Eye (tissue), 1 donor: ENCODE results near the gene MPPED1.

ENCODE experiments used
- DNase-seq: peaks from one replicate; pipeline ENCODE4 v3.0.0-alpha.2; 2015

Gene MPPED1

GRCh38 chr22:43393132-43393843, 18.5 kb upstream of the MPPED1 start:
- DNase-seq = peak; percentile 77

- DNase-seq = no peak
Measured at GRCh38 chr22:43393844-43394474, 17.9 kb upstream of the MPPED1 start.

GRCh38 chr22:43395086-43395695, 16.6 kb upstream of the MPPED1 start:
- no peak for DNase-seq

- no peak for DNase-seq
Measured at GRCh38 chr22:43396321-43396933, 15.4 kb upstream of the MPPED1 start.

- no peak for DNase-seq
Measured at GRCh38 chr22:43396934-43397457, 14.8 kb upstream of the MPPED1 start.

- DNase-seq = no peak
Measured at GRCh38 chr22:43397766-43398165, 14.0 kb upstream of the MPPED1 start.

GRCh38 chr22:43398246-43398645, 13.6 kb upstream of the MPPED1 start:
- no peak for DNase-seq

- DNase-seq = no peak
Measured at GRCh38 chr22:43398910-43399309, 12.9 kb upstream of the MPPED1 start.

- no peak for DNase-seq
Measured at GRCh38 chr22:43399338-43399979, 12.4 kb upstream of the MPPED1 start.

- DNase-seq = no peak
Measured at GRCh38 chr22:43399980-43400358, 11.8 kb upstream of the MPPED1 start.

GRCh38 chr22:43400449-43400848, 11.4 kb upstream of the MPPED1 start:
- DNase-seq = no peak

GRCh38 chr22:43401233-43401632, 10.6 kb upstream of the MPPED1 start:
- no peak for DNase-seq

GRCh38 chr22:43401661-43402060, 10.2 kb upstream of the MPPED1 start:
- no peak for DNase-seq

- DNase-seq = no peak
Measured at GRCh38 chr22:43402128-43402527, 9.7 kb upstream of the MPPED1 start.

GRCh38 chr22:43404673-43405385, 7.0 kb upstream of the MPPED1 start:
- no peak for DNase-seq

- no peak for DNase-seq
Measured at GRCh38 chr22:43406186-43406790, 5.5 kb upstream of the MPPED1 start.

GRCh38 chr22:43407591-43407990, 4.2 kb upstream of the MPPED1 start:
- no peak for DNase-seq

- no peak for DNase-seq
Measured at GRCh38 chr22:43408009-43408408, 3.8 kb upstream of the MPPED1 start.

- no peak for DNase-seq
Measured at GRCh38 chr22:43409046-43409445, 2.8 kb upstream of the MPPED1 start.

GRCh38 chr22:43409800-43410199, 2.0 kb upstream of the MPPED1 start:
- no peak for DNase-seq

- DNase-seq = peak; percentile 40
Measured at GRCh38 chr22:43411040-43411868, 560 bp upstream of the MPPED1 start.
